ENCODE data around the gene CCDC195.

CCDC195 gene

GRCh38 chr2:224747765-224748164, 31.6 kb upstream of the CCDC195 start:
- H3K4me3 ChIP-seq (ENCODE audit: low read length) = no peak overlapping the region
- TF ChIP-seq, protein P1, sequence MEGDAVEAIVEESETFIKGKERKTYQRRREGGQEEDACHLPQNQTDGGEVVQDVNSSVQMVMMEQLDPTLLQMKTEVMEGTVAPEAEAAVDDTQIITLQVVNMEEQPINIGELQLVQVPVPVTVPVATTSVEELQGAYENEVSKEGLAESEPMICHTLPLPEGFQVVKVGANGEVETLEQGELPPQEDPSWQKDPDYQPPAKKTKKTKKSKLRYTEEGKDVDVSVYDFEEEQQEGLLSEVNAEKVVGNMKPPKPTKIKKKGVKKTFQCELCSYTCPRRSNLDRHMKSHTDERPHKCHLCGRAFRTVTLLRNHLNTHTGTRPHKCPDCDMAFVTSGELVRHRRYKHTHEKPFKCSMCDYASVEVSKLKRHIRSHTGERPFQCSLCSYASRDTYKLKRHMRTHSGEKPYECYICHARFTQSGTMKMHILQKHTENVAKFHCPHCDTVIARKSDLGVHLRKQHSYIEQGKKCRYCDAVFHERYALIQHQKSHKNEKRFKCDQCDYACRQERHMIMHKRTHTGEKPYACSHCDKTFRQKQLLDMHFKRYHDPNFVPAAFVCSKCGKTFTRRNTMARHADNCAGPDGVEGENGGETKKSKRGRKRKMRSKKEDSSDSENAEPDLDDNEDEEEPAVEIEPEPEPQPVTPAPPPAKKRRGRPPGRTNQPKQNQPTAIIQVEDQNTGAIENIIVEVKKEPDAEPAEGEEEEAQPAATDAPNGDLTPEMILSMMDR (conservative IDR thresholded peaks at IDR 0.05; ENCODE audit: low read length) = no peak

GRCh38 chr2:224736227-224736626, 20.1 kb upstream of the CCDC195 start:
- H3K4me3 ChIP-seq (ENCODE audit: low read length) = no peak overlapping the region
- DNase-seq (ENCODE audit: low read depth) = no peak
- TF ChIP-seq, protein P1 (conservative IDR thresholded peaks at IDR 0.05; ENCODE audit: low read length) = no peak

More at GRCh38 chr2:224747765-224748164, 31.6 kb upstream of the CCDC195 start:
- DNase-seq (ENCODE audit: low read depth) = no peak

DNA sequence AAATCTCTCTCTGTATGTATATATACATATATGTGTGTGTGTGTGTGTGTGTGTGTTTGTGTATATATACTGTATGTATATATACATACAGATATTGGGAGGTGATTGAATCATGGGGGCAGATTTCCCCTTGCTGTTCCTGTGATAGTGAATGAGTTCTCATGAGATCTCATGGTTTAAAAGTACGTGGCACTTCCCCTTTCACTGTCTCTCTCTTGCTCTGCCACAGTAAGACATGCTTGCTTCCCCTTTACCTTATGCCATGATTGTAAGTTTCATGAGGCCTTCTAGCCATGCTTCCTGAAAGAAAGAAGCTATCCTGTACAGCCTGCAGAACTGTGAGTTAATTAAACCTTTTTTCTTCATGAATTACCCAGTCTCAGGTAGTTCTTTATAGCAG, 18.8 kb upstream of the CCDC195 start:
- TF ChIP-seq, protein P1 (conservative IDR thresholded peaks at IDR 0.05; ENCODE audit: low read length) = no peak
- DNase-seq (ENCODE audit: low read depth) = no peak
- no peak overlapping the region for H3K4me3 ChIP-seq (ENCODE audit: low read length)

DNA sequence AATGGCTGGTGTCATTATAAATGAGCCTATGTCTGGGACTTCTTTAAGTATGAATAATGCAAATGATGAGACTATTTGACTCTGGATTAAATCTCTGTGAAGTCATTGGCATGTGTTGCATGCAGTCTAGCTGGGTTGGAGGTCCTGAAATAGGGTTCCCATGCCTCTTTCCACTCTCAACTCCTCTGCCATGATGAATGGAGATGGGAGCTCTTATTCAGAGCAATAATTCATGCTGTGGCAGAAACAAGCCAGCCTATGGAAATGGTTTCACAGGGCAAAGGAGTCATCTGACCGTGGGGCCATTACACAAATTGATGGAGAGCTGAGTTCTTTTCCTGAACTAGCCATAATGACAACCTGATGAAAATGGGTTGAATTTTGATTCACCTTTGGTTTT, 15.5 kb upstream of the CCDC195 start:
- DNase-seq (ENCODE audit: low read depth) = no peak
- H3K4me3 ChIP-seq (ENCODE audit: low read length) = no peak overlapping the region
- TF ChIP-seq, protein P1 (conservative IDR thresholded peaks at IDR 0.05; ENCODE audit: low read length) = no peak

DNA sequence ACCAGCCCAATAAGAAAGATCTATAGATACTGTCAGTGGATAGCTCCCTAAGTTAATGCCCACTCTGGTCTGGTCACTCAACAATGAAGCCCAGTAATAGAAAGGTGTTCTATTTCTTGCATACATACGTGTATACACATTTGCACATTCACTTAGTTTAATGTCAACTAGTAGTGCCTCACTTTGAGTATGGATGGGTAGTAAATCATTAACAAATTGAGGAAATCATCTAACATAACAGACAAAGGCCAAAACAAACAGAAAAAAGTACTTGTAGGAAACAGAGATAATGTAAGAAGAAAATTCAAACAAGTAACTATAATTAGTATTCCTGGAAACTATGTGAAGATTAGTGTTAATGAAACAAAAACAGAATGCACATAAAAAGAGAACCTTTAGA, 13.3 kb upstream of the CCDC195 start:
- TF ChIP-seq, protein P1 (conservative IDR thresholded peaks at IDR 0.05; ENCODE audit: low read length) = no peak
- DNase-seq (ENCODE audit: low read depth) = no peak
- no peak overlapping the region for H3K4me3 ChIP-seq (ENCODE audit: low read length)

DNA sequence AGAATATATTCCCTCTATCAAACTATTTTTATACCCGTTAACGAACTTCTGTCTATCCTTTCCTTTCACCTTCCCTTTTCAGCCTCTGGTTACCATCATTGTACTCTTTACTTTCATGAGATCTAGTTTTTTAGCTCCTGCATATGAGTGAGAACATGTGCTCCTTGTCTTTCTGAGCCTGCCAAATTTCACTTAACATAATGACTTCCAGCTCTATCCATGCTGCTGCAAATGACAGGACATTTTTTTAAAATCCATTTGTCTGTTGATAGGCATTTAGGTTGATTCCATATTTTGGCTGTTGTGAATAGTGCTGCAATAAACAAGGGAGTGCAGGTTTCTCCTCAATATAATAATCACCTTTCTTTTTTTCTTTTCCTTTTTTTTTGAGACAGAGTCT, 8.2 kb upstream of the CCDC195 start:
- no peak overlapping the region for H3K4me3 ChIP-seq (ENCODE audit: low read length)
- DNase-seq (ENCODE audit: low read depth) = peak; percentile 24
- TF ChIP-seq, protein P1 (conservative IDR thresholded peaks at IDR 0.05; ENCODE audit: low read length) = no peak

DNA sequence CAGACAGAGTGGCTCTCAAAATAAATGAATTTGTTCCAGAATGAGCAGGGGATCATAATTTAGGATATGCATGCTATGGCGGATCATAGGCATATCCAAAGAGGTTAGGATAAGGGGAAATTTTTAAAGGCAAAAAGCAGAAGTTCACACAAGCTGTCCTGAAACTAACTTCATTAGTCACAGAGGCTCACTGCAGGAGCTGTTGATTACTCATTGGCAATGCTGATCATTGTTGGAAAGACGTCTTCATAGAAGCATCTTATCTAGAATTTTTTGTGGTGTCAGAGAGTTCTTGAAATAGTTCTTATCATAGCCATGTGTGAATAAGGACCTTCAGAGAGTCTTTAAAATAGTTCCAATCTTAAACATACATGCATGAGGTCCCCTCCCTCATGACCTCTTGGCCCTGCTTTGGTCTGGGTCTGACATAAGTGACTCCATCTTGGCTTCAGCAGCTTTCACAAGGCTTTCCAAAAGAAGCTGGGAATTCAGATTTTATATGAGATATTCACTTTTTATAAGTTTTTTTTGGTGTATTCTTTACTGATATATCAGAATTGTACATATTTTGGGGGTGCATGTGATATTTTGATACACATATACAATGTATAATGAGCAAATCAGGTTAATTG, 7.5 kb upstream of the CCDC195 start:
- peak; percentile 60 for DNase-seq (ENCODE audit: low read depth)
- TF ChIP-seq, protein P1 (conservative IDR thresholded peaks at IDR 0.05; ENCODE audit: low read length) = no peak
- no peak overlapping the region for H3K4me3 ChIP-seq (ENCODE audit: low read length)
